Urinary bladder (tissue), 4 donors: ENCODE results near the gene ADM5. TPM values are rescaled to one million over a fixed set of nuclear protein-coding genes. Genes with fewer than 3 reads are reported as not detected.

ENCODE experiments used
- DNase-seq: peaks from one replicate; pipeline ENCODE4 v3.0.0-alpha.2; 2015; ENCODE audit errors: extremely low spot score
- H3K27ac ChIP-seq: one replicate; pipeline ENCODE4 v1.5.1; 2013; ENCODE audit warnings: low read depth, mild to moderate bottlenecking, moderate library complexity
- H3K36me3 ChIP-seq: one replicate; pipeline ENCODE4 v1.6.1; 2013; ENCODE audit warnings: mild to moderate bottlenecking, moderate library complexity; ENCODE audit not compliant: insufficient read depth
- H3K4me1 ChIP-seq: one replicate; pipeline ENCODE4 v1.6.1; 2013; ENCODE audit warnings: mild to moderate bottlenecking, moderate library complexity; ENCODE audit not compliant: insufficient read depth
- H3K4me3 ChIP-seq: one replicate; pipeline ENCODE4 v1.5.1; 2013; ENCODE audit warnings: low read depth, low read length
- WGBS: extraction: QIAGEN DNeasy Blood & Tissue Kit; methylation state at CpG from one replicate; pipeline ENCODE4 v1.1.7; 2013; 5-methylcytosine and 5-hydroxymethylcytosine counted together
- polyA plus RNA-seq: library from polyadenylated mRNA; stranded (reverse); fragments of 200-250 nt; gene quantifications from one replicate; pipeline ENCODE4 v1.2.3, GENCODE V29; 2013
- total RNA-seq: library from RNA; depleted of rRNA; stranded (reverse); fragments of >200 nt; gene quantifications from one replicate; pipeline ENCODE4 v1.2.3, GENCODE V29; 2014
- donor health status: healthy with polysubstance abuse.
- donor health status: healthy.

ADM5 gene
- total and polyA plus RNA-seq, 2 donors, result 1.4 to 6.3 TPM

GRCh38 chr19:49653466-49653806 is 36.0 kb upstream of the ADM5 start:
- DNase-seq, result no peak
- 92% methylated on average over 13 of the region's 13 CpGs for whole genome bisulfite sequencing
- no peak overlapping the region for H3K4me3 ChIP-seq
- peaks cover 8% of the 10 kb centered on the region for H3K36me3 ChIP-seq
- H3K4me1 ChIP-seq, result no peaks in the 10 kb centered on the region
- H3K27ac ChIP-seq, result no peak overlapping the region

- H3K36me3 ChIP-seq, result peaks cover 8% of the 10 kb centered on the region
- H3K4me3 ChIP-seq, result no peak overlapping the region
Observed at GRCh38 chr19:49654581-49654980, 34.8 kb upstream of the ADM5 start.

GRCh38 chr19:49655570-49656455 is 33.6 kb upstream of the ADM5 start:
- WGBS, result 87% methylated on average over 23 of the region's 23 CpGs
- Histone ChIP-seq H3K4me1 (no peaks in the 10 kb centered on the region), H3K4me3 (no peak overlapping the region), H3K36me3 (peaks cover 8% of the 10 kb centered on the region), H3K27ac (no peak overlapping the region)
- no peak for DNase-seq

More at GRCh38 chr19:49654581-49654980, 34.8 kb upstream of the ADM5 start:
- DNase-seq, result no peak
- 83% methylated on average over 10 of the region's 10 CpGs for whole genome bisulfite sequencing
- Histone ChIP-seq H3K27ac (no peak overlapping the region), H3K4me1 (no peaks in the 10 kb centered on the region)

- Histone ChIP-seq H3K4me3 (no peak overlapping the region), H3K4me1 (no peaks in the 10 kb centered on the region), H3K27ac (no peak overlapping the region), H3K36me3 (peaks cover 4% of the 10 kb centered on the region)
- DNase-seq, result no peak
- WGBS, result 90% methylated on average over 17 of the region's 17 CpGs
Observed at GRCh38 chr19:49656456-49657109, 32.8 kb upstream of the ADM5 start.

DNA sequence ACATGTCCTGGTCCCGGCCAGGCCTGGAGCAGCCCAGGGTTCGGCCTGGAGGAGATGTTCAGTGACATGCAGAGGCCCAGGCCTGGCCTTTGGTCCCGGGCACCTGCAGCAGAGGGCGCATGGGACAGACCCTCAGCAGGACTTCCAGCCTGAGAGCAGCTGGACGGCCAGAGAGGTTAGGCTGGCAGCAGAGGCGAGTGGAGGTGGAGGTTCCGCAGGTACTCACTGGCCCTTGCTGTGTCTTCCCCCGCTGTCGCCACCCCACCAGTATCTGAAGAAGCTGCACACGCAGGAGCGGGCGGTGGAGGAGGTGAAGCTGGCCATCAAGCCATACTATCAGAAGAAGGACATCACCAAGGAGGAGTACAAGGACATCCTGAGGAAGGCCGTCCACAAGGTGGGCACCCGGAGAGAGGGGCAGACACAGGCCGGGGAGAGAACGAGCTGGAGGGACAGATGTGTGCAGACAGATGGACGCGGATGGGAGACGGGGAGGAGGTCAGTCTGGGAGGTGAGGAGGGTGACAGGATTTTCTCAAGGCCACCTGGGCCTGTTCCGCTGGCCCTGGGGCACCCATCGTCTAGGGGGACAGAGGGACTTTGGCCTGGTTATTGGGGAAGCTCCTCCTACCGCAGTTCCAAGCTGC is 31.8 kb upstream of the ADM5 start:
- H3K27ac ChIP-seq, result no peak overlapping the region
- no peak for DNase-seq
- 90% methylated on average over 22 of the region's 22 CpGs for WGBS
- no peaks in the 10 kb centered on the region for H3K4me1 ChIP-seq
- H3K4me3 ChIP-seq, result no peak overlapping the region
- H3K36me3 ChIP-seq, result peaks cover 2% of the 10 kb centered on the region

DNA sequence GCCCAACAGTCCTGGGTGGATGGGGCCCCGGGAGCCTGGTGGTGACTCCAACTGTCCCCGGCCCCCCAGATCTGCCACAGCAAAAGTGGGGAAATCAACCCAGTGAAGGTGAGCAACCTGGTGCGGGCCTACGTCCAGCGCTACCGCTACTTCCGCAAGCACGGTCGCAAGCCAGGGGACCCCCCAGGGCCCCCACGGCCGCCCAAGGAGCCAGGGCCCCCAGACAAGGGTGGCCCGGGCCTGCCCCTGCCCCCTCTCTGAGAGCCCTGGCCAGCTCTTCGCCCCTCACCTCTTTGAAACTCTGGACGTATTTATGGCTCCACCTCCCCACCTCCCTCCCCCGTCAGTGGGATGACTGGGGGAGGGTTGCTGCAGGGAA is 31.3 kb upstream of the ADM5 start:
- Histone ChIP-seq H3K4me3 (no peak overlapping the region), H3K4me1 (no peaks in the 10 kb centered on the region), H3K27ac (no peak overlapping the region), H3K36me3 (peaks cover 2% of the 10 kb centered on the region)
- WGBS, result 85% methylated on average over 15 of the region's 15 CpGs
- DNase-seq, result no peak

- Histone ChIP-seq H3K27ac (no peak overlapping the region), H3K36me3 (peaks cover 2% of the 10 kb centered on the region), H3K4me1 (no peaks in the 10 kb centered on the region), H3K4me3 (no peak overlapping the region)
- no peak for DNase-seq
- 94% methylated on average over 12 of the region's 12 CpGs for WGBS
Observed at GRCh38 chr19:49658566-49659442, 30.6 kb upstream of the ADM5 start.

DNA sequence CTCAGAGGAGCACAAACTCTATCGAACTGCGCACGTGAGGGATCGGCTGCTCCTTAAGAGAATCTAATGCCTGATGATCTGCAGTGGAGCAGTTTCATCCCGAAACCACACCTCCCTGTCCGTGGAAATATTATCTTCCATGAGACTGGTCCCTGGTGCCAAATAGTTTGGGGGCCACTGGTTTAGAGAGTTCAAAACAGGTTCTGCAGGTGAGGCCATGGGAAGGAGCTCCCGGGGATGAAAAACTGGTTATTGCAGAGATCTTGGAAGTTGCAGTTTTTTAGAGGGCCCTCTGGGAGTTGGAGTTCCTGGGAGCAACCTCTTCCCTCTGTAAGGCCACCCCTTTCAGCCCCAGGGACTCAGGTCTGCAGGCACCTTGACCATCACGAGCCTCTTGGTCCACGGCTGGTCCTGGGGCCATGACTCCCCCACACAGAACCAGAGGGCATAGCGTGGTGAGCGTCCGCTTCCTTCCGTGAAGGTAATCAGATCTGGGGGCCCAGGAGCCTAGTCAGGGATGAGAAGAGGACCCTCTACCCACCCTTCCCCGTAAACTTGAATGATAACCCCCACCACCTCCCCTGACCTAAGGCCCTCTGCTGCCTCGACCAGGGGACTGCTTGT is 28.9 kb upstream of the ADM5 start:
- no peak for DNase-seq

GRCh38 chr19:49662011-49662410 is 27.4 kb upstream of the ADM5 start:
- 90% methylated on average over 16 of the region's 16 CpGs for WGBS
- Histone ChIP-seq H3K4me3 (no peak overlapping the region), H3K36me3 (peaks cover 2% of the 10 kb centered on the region), H3K27ac (no peak overlapping the region), H3K4me1 (no peaks in the 10 kb centered on the region)
- no peak for DNase-seq

More for the DNA sequence above, 28.9 kb upstream of the ADM5 start:
- no peak overlapping the region for H3K27ac ChIP-seq
- no peaks in the 10 kb centered on the region for H3K4me1 ChIP-seq
- 86% methylated on average over 15 of the region's 15 CpGs for WGBS
- H3K4me3 ChIP-seq, result no peak overlapping the region
- peaks cover 2% of the 10 kb centered on the region for H3K36me3 ChIP-seq

GRCh38 chr19:49663224-49663623 is 26.2 kb upstream of the ADM5 start:
- no peak overlapping the region for H3K4me3 ChIP-seq
- no peak for DNase-seq
- H3K36me3 ChIP-seq, result peaks cover 2% of the 10 kb centered on the region
- no peaks in the 10 kb centered on the region for H3K4me1 ChIP-seq
- no peak overlapping the region for H3K27ac ChIP-seq
- 85% methylated on average over 12 of the region's 12 CpGs for WGBS

DNA sequence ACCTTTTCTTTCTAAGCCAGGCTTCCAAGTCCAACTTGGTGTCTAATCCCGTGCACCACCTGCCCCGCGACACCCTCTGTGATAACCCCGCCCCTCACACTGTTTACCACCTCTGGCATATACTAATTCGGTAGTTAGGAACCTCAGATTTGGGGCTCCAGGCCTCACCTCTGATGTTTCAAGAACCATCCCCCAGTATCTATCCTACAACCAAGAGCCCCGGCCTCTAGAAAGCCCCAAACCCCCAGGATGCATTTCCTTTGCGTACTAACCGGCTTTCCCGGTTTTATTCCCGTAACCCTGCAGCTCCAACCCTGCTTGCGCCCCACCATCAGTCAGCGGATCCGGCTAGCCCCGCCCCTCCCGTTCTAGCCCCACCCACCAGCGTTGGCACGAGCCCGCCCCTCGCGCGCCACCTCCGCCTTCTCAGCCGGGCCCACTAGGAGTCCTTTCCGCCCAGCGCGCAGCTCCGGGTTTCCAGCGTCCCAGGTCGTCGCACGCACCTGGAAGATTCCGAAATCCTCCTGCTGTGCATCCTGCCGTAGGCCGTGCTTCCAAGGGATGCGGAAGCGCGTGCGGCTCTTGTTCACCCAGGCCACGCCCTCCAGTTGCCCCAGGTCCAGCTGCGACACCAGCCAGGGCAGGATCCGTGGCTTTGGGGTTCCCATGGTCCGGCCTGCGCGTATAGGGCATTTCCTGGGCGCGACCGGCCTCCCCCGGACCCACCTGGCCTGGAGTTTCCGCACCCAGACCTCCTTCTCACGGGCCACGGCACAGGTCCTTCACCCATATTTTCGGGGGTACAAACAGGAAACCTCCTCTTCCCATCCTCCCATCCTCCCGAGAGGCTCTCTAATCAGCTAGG is 25.0 kb upstream of the ADM5 start:
- H3K36me3 ChIP-seq, result peaks cover 2% of the 10 kb centered on the region
- H3K4me3 ChIP-seq, result peak overlapping the region; percentile 63
- peak overlapping the region; percentile 91 for H3K27ac ChIP-seq
- no peak for DNase-seq
- no peaks in the 10 kb centered on the region for H3K4me1 ChIP-seq
- under 1% methylated on average over 53 of the region's 53 CpGs for WGBS

DNA sequence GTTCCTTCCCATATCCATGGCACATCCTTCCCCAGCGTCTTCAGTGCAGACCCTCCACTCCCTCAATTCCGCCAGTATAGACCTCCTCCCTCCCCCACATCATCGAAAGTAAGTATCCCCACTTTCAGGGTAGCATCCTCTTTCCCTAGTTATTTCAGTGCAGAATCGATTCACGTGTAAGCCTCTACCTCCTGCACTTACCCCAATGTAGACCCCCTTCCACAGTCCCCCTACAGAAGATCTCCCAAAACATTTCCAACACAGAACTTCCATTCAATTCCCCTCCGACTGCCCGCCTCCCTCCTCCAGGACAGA is 24.4 kb upstream of the ADM5 start:
- DNase-seq, result no peak
- Histone ChIP-seq H3K27ac (peak overlapping the region; percentile 91), H3K36me3 (peaks cover 2% of the 10 kb centered on the region), H3K4me3 (peak overlapping the region; percentile 63), H3K4me1 (no peaks in the 10 kb centered on the region)
- under 1% methylated on average over 7 of the region's 7 CpGs for WGBS
